IPS-11a (cell line): Measurements from ENCODE around the gene MYMX.

Source experiments
- H3K4me3 ChIP-seq: one replicate; pipeline ENCODE4 v1.5.1; 2013; ENCODE audit warnings: low read depth, low read length, control low read depth

MYMX gene

DNA sequence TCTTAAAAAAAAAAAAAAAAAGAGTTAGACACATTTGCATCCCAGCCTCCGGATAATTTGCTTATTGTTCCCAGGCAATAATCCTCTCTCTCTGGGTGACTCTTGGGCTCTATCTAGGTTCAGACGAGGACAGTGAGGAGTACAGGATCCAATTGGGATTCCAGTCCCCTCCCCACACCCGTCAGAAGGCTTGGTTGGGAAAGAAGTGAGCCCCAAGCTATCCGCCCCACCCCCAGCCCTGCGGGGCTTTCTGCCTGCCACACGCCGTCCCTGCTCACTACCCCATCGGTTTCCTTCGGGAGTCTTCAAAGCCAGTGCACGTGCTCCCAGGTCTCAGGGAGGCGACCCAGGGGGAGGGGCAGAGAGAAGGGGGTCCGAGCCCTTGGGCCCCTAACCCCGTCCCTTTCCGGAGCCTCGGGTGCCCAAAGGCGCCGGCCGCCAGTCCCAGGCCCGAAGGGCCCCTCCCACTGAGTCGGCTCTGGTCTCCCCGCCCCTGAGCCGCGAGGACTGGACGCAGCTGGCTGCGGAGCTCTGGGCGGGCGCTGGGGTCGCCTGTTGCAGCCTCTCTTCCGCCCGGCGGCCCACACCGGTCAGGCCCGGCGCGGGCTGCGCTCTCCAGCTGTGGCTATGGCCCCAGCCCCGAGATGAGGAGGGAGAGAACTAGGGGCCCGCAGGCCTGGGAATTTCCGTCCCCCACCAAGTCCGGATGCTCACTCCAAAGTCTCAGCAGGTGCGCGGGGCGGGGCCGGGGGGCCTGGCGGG is 2.5 kb downstream of the MYMX start:
- H3K4me3 ChIP-seq = peak overlapping the region; percentile 28

- no peak overlapping the region for H3K4me3 ChIP-seq
Observed at GRCh38 chr6:44219815-44220784, 3.4 kb downstream of the MYMX start.

GRCh38 chr6:44220913-44221290 is 4.2 kb downstream of the MYMX start:
- H3K4me3 ChIP-seq = no peak overlapping the region

DNA sequence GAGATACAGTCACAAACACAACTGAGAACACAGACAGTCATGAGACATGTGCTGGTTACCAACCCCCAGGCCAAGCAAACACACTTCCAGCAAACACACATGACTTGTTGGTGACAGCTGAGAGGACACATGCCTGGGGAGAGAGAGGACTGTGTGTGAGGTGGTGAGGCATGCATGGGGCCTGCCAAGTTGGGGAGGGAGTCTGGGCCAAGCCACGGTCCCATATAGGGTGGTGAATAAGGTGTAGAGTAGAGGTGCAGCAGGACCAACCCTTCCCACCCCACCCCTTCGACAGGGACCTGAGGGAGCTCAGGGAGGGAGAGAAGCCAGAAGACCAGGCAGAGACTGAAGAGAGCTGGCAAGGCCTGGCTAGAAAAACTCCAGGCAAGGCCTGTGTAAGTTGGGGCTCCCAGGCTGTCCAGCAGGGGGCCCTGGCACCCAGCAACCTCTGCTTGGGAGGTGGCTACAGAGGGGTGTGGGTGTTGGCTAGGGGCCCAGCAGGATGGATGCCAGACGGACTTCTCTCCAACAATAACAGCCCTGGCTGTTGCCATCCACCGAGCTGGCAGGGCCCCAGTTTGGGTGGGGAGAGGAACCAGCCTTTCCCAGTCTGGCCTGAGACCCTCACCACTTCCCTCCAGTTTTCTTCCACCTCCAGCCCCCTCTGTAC is 4.7 kb downstream of the MYMX start:
- no peak overlapping the region for H3K4me3 ChIP-seq

GRCh38 chr6:44221961-44222335 is 5.2 kb downstream of the MYMX start:
- H3K4me3 ChIP-seq = no peak overlapping the region

DNA sequence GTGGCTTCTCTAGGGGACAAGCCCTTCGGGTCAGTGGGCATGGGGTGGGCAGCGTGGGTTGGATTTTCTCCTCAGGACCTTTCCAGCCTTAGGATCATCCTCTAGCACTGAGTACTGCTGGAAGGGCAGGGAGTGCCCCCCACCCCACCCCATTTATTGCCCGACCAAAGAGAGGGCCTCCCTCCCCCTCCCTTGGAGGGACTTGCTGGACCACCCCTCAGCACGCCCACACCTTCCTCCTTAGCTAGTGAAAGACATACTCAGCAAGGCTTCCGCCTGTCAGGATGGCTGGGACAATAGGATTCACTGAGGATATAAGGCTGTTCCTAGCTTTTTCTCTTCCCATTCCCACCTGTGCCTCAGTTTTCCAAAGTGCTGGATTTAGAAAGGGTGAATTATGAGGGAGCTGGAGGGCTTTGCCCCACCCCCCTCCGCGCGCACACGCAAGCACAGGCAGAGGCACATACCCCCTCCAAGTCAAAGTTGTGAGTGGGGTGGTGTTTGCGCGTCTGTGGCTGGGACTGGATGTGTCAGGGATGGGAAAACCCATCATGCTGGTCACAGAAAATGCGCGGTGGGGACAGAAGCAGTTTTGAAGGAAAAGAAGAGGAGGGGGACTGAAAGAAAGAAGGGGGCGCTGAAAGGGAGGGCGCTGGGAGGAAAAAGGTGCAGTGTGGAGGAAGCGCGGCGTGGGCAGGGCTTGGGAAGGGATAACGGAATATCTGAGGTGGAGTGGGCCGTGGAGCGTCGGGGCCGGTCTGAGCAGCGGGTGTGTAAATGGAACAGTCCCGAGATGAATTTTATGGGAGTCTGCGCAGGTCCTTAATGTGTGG is 6.0 kb downstream of the MYMX start:
- peak overlapping the region; percentile 20 for H3K4me3 ChIP-seq

DNA sequence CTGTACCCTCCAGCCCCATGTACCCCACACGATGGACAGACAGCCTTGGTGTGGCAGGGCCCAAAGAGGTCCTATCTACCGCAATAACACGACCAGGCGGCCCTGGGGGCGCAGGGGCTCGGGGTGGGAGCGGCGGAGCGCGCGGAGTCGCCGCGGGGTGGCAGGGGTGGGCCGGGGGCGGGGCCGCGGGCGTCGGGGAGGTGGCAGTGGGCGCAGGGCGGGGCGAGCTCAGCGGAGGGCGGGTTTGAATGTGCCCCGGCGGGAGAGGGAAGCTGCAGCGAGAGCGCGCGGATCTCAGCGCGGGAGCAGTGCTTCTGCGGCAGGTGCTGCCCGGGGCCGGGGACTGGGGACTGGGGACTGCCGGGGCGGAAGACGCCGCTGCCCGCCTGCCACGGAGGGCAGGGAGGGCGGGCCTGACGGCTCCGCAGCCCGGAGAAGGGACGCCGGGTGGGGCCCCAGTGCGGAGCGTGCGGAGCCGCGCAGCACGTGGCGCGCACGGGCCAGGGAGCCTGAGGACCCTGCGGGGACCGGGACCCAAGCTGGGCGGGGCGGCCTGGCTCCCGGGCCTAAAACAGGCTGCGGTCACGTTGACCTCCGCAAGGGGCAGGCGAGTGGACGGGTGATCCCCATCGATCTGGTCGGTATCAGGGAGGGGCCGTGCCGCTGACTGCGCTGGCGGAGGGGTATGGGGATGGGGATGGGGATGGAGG is 6.7 kb downstream of the MYMX start, which contains the start of gene SLC29A1:
Gene SLC29A1, plus strand, starts transcription at position 277 of the 710 bp plus-strand sequence. CDS start 3,719 bp downstream, outside the sequence.
- peak within 1 kb of the TSS; percentile 74 for H3K4me3 ChIP-seq

DNA sequence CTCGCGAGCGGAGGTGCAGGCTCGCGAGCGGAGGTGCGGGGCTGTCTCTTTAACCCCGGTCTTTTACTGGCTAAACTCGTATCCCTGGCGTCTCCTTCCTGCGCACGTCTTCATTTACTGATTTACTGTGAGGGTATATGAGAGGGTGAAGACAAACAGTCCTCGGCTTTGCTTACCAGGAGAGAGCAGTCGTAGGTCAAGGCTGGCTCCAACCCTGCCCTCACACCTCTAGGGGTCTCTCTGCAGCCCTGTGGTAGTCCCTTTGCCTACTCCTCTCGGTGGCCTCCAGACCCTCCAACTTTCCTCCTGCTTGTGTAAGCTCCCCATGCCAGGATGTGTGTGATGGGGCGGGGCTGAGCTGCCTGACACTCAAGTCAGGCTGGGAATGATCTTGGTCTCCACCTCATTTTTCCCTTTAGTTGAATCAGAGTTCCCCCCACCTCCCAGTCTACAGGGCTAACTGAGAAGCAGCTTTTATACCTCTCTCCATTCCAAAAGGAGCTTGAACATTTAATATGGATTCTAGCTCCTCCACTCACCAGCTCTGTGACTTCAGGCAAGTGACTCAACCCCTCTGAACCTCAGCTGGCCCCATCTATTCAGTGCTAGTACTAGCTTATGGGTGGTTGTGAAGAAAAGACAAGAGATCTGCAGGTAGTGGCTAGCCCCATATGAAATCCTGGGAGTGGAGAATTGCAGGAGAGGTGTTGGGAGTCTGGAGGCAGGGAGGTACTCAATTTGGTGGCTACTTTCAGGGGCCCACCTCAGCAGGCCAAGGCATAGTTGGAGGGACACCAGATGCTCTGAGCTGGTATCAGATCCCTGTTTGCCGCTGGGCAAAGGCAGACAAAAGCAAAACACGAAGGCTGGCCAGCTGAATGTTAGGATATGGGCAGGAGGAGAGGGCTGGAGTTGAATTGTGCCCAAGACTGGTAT is 7.6 kb downstream of the MYMX start:
- H3K4me3 ChIP-seq = peak overlapping the region; percentile 74

- H3K4me3 ChIP-seq = no peak overlapping the region
Observed at GRCh38 chr6:44224965-44225305, 8.2 kb downstream of the MYMX start.

GRCh38 chr6:44225579-44226325 is 9.0 kb downstream of the MYMX start:
- H3K4me3 ChIP-seq = no peak overlapping the region

- H3K4me3 ChIP-seq = no peak overlapping the region
Observed at GRCh38 chr6:44226368-44227147, 9.8 kb downstream of the MYMX start.

DNA sequence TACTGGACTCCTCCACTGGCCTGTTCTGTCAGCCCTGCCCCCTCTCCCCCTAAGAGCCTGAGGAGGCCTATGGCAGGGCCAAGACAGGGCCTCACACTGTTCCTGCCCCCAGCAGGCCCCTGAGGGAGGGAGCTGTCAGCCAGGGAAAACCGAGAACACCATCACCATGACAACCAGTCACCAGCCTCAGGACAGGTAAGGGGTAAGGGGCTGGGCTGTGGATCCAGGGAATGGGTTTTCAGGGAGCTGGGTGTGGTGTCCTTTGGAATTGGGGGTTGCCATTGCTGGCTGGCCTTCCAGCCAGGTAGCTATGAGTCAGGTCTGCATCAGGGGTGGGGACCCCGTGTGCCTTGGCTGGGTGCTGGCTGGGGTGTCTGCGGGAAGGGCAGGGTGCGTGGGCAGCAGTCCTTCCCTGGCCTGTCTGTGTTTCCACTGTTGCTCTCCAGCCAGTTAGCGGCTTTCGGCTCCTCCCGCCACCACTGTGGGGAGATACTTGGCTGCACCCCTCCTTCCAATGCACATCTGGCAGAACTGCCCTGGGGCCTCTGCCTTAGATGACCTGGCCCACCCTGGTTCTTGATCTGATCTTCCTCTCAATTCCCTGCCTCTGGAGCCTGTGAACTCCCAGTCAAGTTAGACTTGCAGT is 10.5 kb downstream of the MYMX start:
- H3K4me3 ChIP-seq = no peak overlapping the region

GRCh38 chr6:44228031-44228430 is 11.3 kb downstream of the MYMX start:
- H3K4me3 ChIP-seq = no peak overlapping the region

DNA sequence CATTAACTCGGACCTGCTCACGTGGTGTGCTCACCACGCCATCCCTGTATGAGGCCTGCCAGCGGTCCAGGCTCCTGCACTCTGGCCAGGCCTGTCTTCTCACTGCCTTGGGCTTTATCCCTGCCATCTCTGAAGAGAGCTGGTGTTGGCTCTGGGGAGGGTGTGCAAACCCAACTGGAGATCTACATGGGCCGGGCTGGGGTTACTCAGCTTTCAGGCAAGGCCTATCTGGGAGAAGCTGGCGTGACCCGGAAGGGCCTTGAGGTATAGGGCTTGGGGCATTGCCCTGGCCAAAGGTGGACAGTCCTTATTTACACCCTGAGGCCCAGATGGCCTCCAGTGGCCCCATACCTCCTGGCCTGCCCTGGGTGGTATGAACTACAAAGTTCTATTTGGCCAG is 11.7 kb downstream of the MYMX start:
- H3K4me3 ChIP-seq = no peak overlapping the region

DNA sequence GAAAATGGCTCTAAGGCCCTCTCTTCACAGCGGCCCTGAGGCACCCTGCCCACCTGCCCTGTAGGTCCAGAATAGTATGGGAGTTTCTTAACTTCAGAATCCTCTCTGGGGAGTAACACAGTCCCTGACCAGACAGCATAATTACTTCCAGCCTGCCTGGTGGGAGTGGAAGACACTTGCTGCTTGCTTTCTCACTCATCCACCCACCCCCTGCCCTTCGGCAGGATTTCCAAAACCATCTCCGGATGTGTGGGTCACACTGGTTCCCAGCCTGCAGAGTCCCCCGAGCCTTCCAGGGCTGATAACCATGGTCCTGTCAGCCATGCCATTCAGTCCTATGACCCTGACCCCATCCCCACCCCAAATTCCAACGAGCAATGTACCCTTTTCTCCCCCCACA is 12.1 kb downstream of the MYMX start:
- no peak overlapping the region for H3K4me3 ChIP-seq

GRCh38 chr6:44229376-44230033 is 12.8 kb downstream of the MYMX start:
- H3K4me3 ChIP-seq = no peak overlapping the region
